NK-92 (cell line): ENCODE data around the gene ANTXRL.
"Not testable (repeated sequence)": the region's sequence is repeated elsewhere in the genome, so short reads cannot be mapped to it uniquely, and the experiment has no call there.

Experiments
- DNase-seq: peaks from one replicate; lab custom pipeline; 2025; ENCODE audit not compliant: unreplicated experiment; lab: John Stamatoyannopoulos, UW

ANTXRL gene

GRCh38 chr10:46272863-46273415 is 13.9 kb upstream of the ANTXRL start:
- DNase-seq: no peak

GRCh38 chr10:46273506-46274477 is 13.0 kb upstream of the ANTXRL start:
- DNase-seq: no peak

GRCh38 chr10:46277840-46278239 is 9.0 kb upstream of the ANTXRL start:
- no peak for DNase-seq

- DNase-seq: not testable (repeated sequence)
Observed at GRCh38 chr10:46282421-46282831, 4.4 kb upstream of the ANTXRL start.

GRCh38 chr10:46282842-46283574 is 3.8 kb upstream of the ANTXRL start:
- no peak for DNase-seq

- no peak for DNase-seq
Observed at GRCh38 chr10:46283580-46284285, 3.1 kb upstream of the ANTXRL start.

GRCh38 chr10:46284286-46285229 is 2.2 kb upstream of the ANTXRL start:
- no peak for DNase-seq

GRCh38 chr10:46285300-46285699 is 1.5 kb upstream of the ANTXRL start:
- no peak for DNase-seq

- DNase-seq: no peak
Observed at GRCh38 chr10:46285966-46286620, 704 bp upstream of the ANTXRL start.

- DNase-seq: no peak
Observed at GRCh38 chr10:46287846-46288477, 1.2 kb downstream of the ANTXRL start.

GRCh38 chr10:46288601-46289206 is 1.9 kb downstream of the ANTXRL start:
- DNase-seq: no peak

GRCh38 chr10:46289209-46289810 is 2.5 kb downstream of the ANTXRL start:
- DNase-seq: no peak

- DNase-seq: no peak
Observed at GRCh38 chr10:46290101-46290886, 3.5 kb downstream of the ANTXRL start.

GRCh38 chr10:46291817-46292572 is 5.2 kb downstream of the ANTXRL start:
- DNase-seq: no peak

- no peak for DNase-seq
Observed at GRCh38 chr10:46292573-46293023, 5.8 kb downstream of the ANTXRL start.

GRCh38 chr10:46293228-46293627 is 6.4 kb downstream of the ANTXRL start:
- no peak for DNase-seq
